Ishikawa (cell line): ENCODE measurements around the gene MOGAT1.

Source experiments
- CEBPB ChIP-seq: IDR thresholded peaks from 2 replicates; pipeline ENCODE4 v1.6.1; 2012
- CREB1 ChIP-seq: IDR thresholded peaks from 2 replicates; pipeline ENCODE4 v1.6.1; 2012; ENCODE audit warnings: low read depth
- EGR1 ChIP-seq: IDR thresholded peaks from 2 replicates; pipeline ENCODE4 v1.6.1; 2012
- EP300 ChIP-seq: IDR thresholded peaks from 2 replicates; pipeline ENCODE4 v1.6.1; 2012; ENCODE audit warnings: borderline replicate concordance
- FOXM1 ChIP-seq: IDR thresholded peaks from 2 replicates; pipeline ENCODE4 v1.6.1; 2012; ENCODE audit warnings: low read depth, borderline replicate concordance
- NFIC ChIP-seq: IDR thresholded peaks from 2 replicates; pipeline ENCODE4 v1.6.1; 2012
- RAD21 ChIP-seq: IDR thresholded peaks from 2 replicates; pipeline ENCODE4 v1.6.1; 2012; ENCODE audit warnings: low read depth
- TAF1 ChIP-seq: IDR thresholded peaks from 2 replicates; pipeline ENCODE4 v1.6.1; 2012; ENCODE audit warnings: low read depth, mild to moderate bottlenecking
- TCF12 ChIP-seq: IDR thresholded peaks from 2 replicates; pipeline ENCODE4 v1.6.1; 2012; ENCODE audit warnings: low read depth
- TEAD4 ChIP-seq: IDR thresholded peaks from 2 replicates; pipeline ENCODE4 v1.6.1; 2012
- YY1 ChIP-seq: IDR thresholded peaks from 2 replicates; pipeline ENCODE4 v1.6.1; 2012; ENCODE audit warnings: low read depth
- ZBTB7A ChIP-seq: IDR thresholded peaks from 2 replicates; pipeline ENCODE4 v1.6.1; 2012; ENCODE audit warnings: low read depth
- TF ChIP-seq, protein P1 (sequence below): IDR thresholded peaks from 2 replicates; pipeline ENCODE4 v1.6.1; 2012; ENCODE audit warnings: low read depth, mild to moderate bottlenecking
- TF ChIP-seq, protein P2 (sequence below): IDR thresholded peaks from 2 replicates; pipeline ENCODE4 v1.6.1; 2012
- TF ChIP-seq, protein P3 (sequence below): IDR thresholded peaks from 2 replicates; pipeline ENCODE4 v1.6.1; 2012

Gene MOGAT1

DNA sequence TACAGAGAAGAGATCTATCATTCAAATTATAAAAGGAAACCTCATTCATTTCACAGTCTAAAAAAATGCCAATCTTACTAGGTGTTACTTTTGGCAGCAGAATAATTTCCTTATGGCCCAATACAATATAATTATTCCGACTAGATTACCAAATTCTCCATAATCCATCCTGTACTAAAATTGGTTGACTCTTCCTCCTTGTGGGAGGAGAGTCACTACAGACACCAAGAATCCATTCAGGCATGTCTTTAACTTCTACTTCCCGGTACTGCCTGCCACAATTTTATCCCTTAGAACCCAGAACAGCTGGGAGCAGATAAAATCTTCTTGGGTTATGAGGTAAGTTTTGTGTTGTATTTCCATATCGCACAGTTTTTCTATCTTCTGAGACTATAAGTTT, 25.4 kb upstream of the MOGAT1 start:
- TF ChIP-seq TEAD4 (no peak), NFIC (no peak), CREB1 (no peak), TCF12 (no peak), EP300 (no peak), FOXM1 (no peak), TAF1 (no peak)
- TF ChIP-seq, protein P1, sequence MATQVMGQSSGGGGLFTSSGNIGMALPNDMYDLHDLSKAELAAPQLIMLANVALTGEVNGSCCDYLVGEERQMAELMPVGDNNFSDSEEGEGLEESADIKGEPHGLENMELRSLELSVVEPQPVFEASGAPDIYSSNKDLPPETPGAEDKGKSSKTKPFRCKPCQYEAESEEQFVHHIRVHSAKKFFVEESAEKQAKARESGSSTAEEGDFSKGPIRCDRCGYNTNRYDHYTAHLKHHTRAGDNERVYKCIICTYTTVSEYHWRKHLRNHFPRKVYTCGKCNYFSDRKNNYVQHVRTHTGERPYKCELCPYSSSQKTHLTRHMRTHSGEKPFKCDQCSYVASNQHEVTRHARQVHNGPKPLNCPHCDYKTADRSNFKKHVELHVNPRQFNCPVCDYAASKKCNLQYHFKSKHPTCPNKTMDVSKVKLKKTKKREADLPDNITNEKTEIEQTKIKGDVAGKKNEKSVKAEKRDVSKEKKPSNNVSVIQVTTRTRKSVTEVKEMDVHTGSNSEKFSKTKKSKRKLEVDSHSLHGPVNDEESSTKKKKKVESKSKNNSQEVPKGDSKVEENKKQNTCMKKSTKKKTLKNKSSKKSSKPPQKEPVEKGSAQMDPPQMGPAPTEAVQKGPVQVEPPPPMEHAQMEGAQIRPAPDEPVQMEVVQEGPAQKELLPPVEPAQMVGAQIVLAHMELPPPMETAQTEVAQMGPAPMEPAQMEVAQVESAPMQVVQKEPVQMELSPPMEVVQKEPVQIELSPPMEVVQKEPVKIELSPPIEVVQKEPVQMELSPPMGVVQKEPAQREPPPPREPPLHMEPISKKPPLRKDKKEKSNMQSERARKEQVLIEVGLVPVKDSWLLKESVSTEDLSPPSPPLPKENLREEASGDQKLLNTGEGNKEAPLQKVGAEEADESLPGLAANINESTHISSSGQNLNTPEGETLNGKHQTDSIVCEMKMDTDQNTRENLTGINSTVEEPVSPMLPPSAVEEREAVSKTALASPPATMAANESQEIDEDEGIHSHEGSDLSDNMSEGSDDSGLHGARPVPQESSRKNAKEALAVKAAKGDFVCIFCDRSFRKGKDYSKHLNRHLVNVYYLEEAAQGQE = no peak
- TF ChIP-seq, protein P2, sequence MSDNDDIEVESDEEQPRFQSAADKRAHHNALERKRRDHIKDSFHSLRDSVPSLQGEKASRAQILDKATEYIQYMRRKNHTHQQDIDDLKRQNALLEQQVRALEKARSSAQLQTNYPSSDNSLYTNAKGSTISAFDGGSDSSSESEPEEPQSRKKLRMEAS = no peak

DNA sequence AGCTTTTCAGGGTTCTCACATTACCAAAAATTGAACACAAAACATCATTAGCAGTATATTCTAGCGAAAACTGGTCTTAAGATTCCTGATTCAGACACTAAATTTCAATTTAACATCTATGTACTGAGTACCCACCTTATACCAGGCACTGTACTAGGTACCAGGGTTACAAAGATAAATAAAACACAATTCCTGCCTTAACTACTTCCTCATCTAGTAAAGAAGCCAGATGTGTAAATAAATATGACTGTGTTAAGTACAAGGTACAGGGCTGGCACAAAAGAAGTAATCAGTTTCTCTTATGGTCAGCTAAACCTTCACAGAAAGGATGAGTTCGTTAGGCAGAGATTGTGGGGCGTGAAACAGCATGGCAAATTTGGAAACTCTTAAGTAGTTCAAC, 21.7 kb upstream of the MOGAT1 start:
- TF ChIP-seq TEAD4 = no peak
- TF ChIP-seq, protein P1 = no peak
- no peak for TF ChIP-seq NFIC
- TF ChIP-seq RAD21 = no peak
- no peak for TF ChIP-seq CREB1
- TF ChIP-seq, protein P2 = no peak
- TF ChIP-seq TAF1 = no peak
- TF ChIP-seq CEBPB = no peak
- no peak for TF ChIP-seq EGR1
- no peak for TF ChIP-seq TCF12
- TF ChIP-seq, protein P3, sequence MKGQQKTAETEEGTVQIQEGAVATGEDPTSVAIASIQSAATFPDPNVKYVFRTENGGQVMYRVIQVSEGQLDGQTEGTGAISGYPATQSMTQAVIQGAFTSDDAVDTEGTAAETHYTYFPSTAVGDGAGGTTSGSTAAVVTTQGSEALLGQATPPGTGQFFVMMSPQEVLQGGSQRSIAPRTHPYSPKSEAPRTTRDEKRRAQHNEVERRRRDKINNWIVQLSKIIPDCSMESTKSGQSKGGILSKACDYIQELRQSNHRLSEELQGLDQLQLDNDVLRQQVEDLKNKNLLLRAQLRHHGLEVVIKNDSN = no peak
- TF ChIP-seq YY1 = no peak
- TF ChIP-seq FOXM1 = no peak
- TF ChIP-seq EP300 = no peak
- TF ChIP-seq ZBTB7A = no peak

DNA sequence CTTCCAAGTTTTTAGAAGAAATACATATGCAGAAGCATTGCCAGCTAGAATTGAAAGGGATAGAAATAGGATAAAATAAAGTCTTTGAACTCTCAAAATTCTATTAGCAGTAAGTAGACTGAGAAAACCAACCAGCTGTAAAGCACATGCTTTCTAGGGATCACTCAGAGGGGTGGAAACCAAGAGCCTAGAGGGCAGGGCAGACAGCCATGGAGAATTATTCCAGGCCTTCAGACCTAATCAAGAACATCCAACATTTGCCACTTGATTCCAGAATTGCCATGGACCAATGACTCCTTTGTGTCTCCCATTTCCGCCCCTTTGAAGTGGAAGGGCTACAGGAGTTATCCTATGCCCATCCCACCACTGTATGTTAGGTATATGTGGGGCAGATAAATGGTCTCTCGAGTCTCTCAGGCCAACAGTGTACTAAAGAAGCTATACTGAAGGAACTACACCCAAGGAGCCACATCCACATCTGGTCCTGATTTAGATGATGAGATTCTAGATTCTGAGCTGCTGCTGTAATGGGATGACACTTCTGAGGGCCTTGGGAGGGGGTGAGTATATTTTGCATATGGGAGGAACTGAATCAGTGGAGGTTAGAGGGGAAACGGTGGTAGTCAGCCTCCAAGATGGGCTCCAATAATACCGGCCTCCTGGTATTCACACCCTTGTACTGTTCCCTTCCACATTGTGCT, 19.6 kb upstream of the MOGAT1 start:
- no peak for TF ChIP-seq TEAD4
- TF ChIP-seq FOXM1 = no peak
- no peak for TF ChIP-seq YY1
- no peak for TF ChIP-seq CEBPB

DNA sequence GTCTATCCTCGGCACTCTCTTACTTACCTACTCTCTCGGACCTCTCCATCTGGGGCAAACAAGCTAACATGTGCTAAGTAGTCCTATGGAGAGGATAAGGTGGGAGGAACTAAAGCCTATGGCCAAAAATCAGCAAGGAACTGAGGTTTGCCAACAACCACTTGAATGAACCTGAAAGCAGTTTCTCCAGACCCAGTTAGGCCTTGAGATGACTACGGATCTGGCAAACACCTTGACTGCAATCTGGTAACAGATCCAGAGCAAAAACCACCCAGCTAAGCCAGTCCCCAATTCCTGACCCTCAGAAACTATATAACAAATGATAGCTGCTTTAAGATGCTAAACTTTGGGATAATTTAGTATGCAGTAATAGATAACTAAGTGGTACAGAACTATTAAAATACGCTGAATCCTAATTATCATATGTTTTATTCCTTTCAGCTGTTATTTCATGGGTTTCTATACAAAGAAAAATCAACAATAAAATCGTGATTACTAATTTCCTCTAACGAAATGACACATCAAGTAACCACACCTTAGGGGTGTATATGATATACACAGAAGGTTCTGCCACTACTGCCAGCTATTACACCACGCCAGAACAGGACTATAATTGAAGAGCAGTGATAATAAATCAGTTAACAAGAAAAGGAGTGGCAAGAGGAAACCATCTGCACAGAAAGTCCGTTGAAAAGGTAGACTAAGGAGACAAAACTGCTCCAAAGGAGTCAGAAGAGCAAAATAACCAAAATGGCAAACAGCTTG, 18.8 kb upstream of the MOGAT1 start:
- TF ChIP-seq TEAD4 (no peak), EGR1 (no peak), YY1 (no peak), EP300 (no peak), TAF1 (no peak)
- TF ChIP-seq, protein P2 = no peak

DNA sequence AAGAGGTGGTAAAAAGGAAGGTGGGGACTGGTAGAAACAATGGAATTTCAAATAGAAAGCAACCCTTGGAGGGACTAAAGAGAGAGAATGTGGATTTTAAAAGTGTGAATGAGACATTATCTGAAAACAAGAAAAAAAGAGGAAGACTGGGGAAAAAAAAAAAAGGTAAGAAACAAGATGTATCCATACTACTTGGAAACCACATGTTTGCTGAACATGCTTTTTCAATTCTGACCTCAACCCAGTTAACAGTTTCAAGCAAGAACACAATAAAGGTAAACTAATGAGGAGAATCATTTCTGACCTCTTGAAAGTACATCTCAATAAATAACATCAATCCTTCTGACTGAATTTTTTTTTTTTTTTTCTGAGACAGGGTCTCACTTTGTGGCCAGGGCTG, 18.2 kb upstream of the MOGAT1 start:
- TF ChIP-seq RAD21 = no peak
- TF ChIP-seq EGR1 = no peak
- TF ChIP-seq CREB1 = no peak
- no peak for TF ChIP-seq TCF12
- TF ChIP-seq CEBPB = no peak
- no peak for TF ChIP-seq ZBTB7A
- no peak for TF ChIP-seq FOXM1
- TF ChIP-seq, protein P2 = no peak
- TF ChIP-seq NFIC = no peak
- no peak for TF ChIP-seq TAF1
- TF ChIP-seq, protein P3 = no peak
- TF ChIP-seq, protein P1 = no peak
- no peak for TF ChIP-seq EP300
- no peak for TF ChIP-seq YY1
- TF ChIP-seq TEAD4 = no peak
